Activated CD4-positive, alpha-beta T cell treated with anti-CD3 and anti-CD28 coated beads, Interleukin-2, amount 10 ng/mL, durations not matched to agents 7 days and 5 days (primary cell): ENCODE results near the gene RNF144A. TPM values are rescaled to one million over a fixed set of nuclear protein-coding genes. Genes with fewer than 3 reads are reported as not detected.

Source experiments
- CTCF ChIA-PET: fragments of 350-600 bp; sonication (Branson Sonifier 250); formaldehyde crosslinking; loops from one replicate; lab custom pipeline; 2021; ENCODE audit warnings: antibody characterized with exemption; lab: Charles Lee
- POLR2A ChIA-PET: fragments of 350-600 bp; sonication (Branson Sonifier 250); formaldehyde crosslinking; loops from one replicate; lab custom pipeline; 2021; ENCODE audit warnings: antibody characterized with exemption; lab: Charles Lee
- DNase-seq: peaks from one replicate; pipeline ENCODE4 v3.0.0-alpha.2; 2020
- H3K27ac Mint-ChIP-seq: one replicate; pipeline ENCODE4 v1.8.0; 2021; ENCODE audit warnings: mild to moderate bottlenecking, moderate library complexity, mixed read lengths
- H3K27me3 Mint-ChIP-seq: one replicate; pipeline ENCODE4 v1.8.0; 2021; ENCODE audit warnings: mixed read lengths
- H3K36me3 Mint-ChIP-seq: one replicate; pipeline ENCODE4 v1.8.0; 2021; ENCODE audit warnings: low read depth, mixed read lengths
- H3K4me1 Mint-ChIP-seq: one replicate; pipeline ENCODE4 v1.8.0; 2021; ENCODE audit warnings: mixed read lengths
- H3K4me3 Mint-ChIP-seq: one replicate; pipeline ENCODE4 v1.8.0; 2021; ENCODE audit warnings: mild to moderate bottlenecking, moderate library complexity, mixed read lengths
- H3K9me3 Mint-ChIP-seq: one replicate; pipeline ENCODE4 v1.8.0; 2021; ENCODE audit warnings: mixed read lengths
- total RNA-seq, 2 experiments: library from RNA; stranded (reverse); gene quantifications; one replicate each; pipeline ENCODE4 v1.2.3, GENCODE V29; 2021

RNF144A gene
- total RNA-seq: 100 to 1,000 TPM in 1 of 2 experiments, 10 to 100 TPM in 1; 89.6 to 101 TPM

DNA sequence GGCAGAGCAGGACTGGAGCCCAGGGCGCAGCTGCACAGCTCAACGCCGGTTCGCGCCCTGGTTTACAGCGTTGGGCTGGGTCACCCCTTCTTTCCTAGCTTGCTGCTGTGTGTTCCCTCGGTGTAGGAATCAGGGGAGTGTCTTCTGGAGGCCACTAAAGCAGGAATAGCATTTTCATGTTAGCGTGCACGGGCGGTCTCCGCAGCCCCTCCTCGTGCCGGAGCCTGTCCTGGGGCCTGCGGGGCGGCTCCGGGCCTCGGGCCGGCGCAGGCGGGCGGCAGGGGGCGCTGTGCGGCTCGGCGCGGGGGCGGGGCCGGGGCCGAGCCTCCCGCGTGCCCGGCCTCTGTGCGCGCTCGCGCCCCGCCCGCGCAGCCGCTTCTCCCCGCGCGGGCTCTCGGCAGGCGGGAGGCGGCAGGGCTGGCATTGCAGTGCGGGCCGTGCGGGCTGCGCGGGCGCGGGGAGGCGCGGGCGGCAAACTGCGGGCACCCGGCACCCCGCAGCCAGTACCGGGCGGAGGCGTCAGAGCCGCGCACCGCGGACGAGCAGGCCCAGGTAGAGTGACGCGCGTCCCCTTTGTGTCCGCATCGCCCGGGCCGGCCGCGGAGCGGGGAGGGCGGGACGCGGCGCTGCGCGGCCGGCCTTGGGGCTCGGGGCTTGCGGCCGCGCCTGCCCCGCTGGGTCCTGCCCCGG, at the start of gene RNF144A:
RNF144A (plus strand) TSS at position 342 of the 690 bp plus-strand sequence. CDS start 79,515 bp downstream, outside the sequence.
- peaks cover 84% of the 10 kb centered on the region for H3K4me1 Mint-ChIP-seq
- POLR2A ChIA-PET: interaction anchor here (0.7 kb wide), 1 partner anchor 51 kb away, joined by 3 read pairs; no protein-coding TSS in a partner anchor

GRCh38 chr2:6872394-6872793, 44.8 kb upstream of the RNF144A start:
- Mint-ChIP-seq H3K27ac (peak overlapping the region; percentile 10), H3K4me3 (no peak overlapping the region), H3K36me3 (peaks cover 61% of the 10 kb centered on the region), H3K4me1 (peaks cover 65% of the 10 kb centered on the region), H3K9me3 (peaks cover 39% of the 10 kb centered on the region), H3K27me3 (peaks cover 3% of the 10 kb centered on the region)
- POLR2A ChIA-PET: no interaction called here
- CTCF ChIA-PET: interaction anchor here (0.9 to 1.5 kb wide), 2 partner anchors 12 to 46 kb away, joined by 3 to 4 read pairs; no protein-coding TSS in a partner anchor
- no peak for DNase-seq

More for the DNA sequence above, at the start of gene RNF144A:
- Mint-ChIP-seq H3K27me3 (no peaks in the 10 kb centered on the region), H3K9me3 (peaks cover 14% of the 10 kb centered on the region), H3K27ac (peak within 1 kb of the TSS; percentile 87), H3K36me3 (peaks cover 63% of the 10 kb centered on the region), H3K4me3 (peak within 1 kb of the TSS; percentile 86)
- DNase-seq: peak; percentile 66
- CTCF ChIA-PET: interaction anchor here (0.6 to 2.9 kb wide), 13 partner anchors 11 to 1898 kb away, joined by 3 to 20 read pairs (median 3); no protein-coding TSS in a partner anchor

DNA sequence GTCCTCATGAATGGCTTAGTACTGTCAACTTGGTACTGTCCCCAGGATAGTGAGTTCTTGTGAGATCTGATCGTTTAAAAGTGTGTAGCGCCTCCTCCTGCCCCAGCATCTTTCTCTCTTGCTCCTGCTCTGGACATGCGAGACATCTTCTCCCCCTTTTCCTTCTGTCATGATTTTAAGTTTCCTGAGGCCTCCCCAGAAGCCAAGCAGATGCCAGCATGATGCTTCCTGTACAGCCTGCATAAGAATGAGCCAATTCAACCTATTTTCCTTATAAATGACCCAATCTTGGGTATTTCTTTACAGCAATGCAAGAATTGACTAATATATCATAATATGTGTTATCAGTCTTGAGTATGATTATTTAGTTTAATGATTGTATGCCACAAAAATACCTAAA, 43.2 kb upstream of the RNF144A start:
- CTCF ChIA-PET: interaction anchor here (0.9 kb wide), 1 partner anchor 9 kb away, joined by 3 read pairs; the partner anchor contains the start of gene CMPK2
- POLR2A ChIA-PET: no interaction called here
- Mint-ChIP-seq H3K36me3 (peaks cover 68% of the 10 kb centered on the region), H3K9me3 (peaks cover 39% of the 10 kb centered on the region), H3K27ac (peak overlapping the region; percentile 46), H3K4me1 (peaks cover 54% of the 10 kb centered on the region), H3K27me3 (peaks cover 3% of the 10 kb centered on the region), H3K4me3 (no peak overlapping the region)
- DNase-seq: no peak

- Mint-ChIP-seq H3K27me3 (peaks cover 3% of the 10 kb centered on the region), H3K4me1 (peaks cover 53% of the 10 kb centered on the region), H3K27ac (peak overlapping the region; percentile 94), H3K9me3 (peaks cover 33% of the 10 kb centered on the region), H3K4me3 (peak overlapping the region; percentile 99), H3K36me3 (peaks cover 66% of the 10 kb centered on the region)
- ChIA-PET CTCF (interaction anchor here (1.2 to 3.1 kb wide), 3 partner anchors 9 to 40 kb away, joined by 3 to 58 read pairs (median 4); partner anchors contain the start of gene CMPK2), POLR2A (no interaction called here)
- no peak for DNase-seq
Measured at GRCh38 chr2:6876309-6876708, 40.9 kb upstream of the RNF144A start.

GRCh38 chr2:6877402-6878304, 39.6 kb upstream of the RNF144A start, which contains the start of gene RSAD2:
Gene RSAD2 (plus strand): TSS chr2:6877777. CDS start chr2:6877801, 24 bp downstream.
- Mint-ChIP-seq H3K36me3 (peaks cover 72% of the 10 kb centered on the region), H3K4me1 (peaks cover 58% of the 10 kb centered on the region), H3K4me3 (peak within 1 kb of the TSS; percentile 99), H3K27me3 (no peaks in the 10 kb centered on the region), H3K27ac (peak within 1 kb of the TSS; percentile 94), H3K9me3 (peaks cover 26% of the 10 kb centered on the region)
- POLR2A ChIA-PET: interaction anchor here (0.8 to 4.0 kb wide), 4 partner anchors 11 to 36 kb away, joined by 4 to 69 read pairs (median 5); partner anchors contain the start of gene CMPK2
- peak; percentile 74 for DNase-seq
- CTCF ChIA-PET: interaction anchor here (0.6 to 3.3 kb wide), 10 partner anchors 8 to 1198 kb away, joined by 3 to 58 read pairs (median 4); partner anchors contain the start of gene CMPK2

DNA sequence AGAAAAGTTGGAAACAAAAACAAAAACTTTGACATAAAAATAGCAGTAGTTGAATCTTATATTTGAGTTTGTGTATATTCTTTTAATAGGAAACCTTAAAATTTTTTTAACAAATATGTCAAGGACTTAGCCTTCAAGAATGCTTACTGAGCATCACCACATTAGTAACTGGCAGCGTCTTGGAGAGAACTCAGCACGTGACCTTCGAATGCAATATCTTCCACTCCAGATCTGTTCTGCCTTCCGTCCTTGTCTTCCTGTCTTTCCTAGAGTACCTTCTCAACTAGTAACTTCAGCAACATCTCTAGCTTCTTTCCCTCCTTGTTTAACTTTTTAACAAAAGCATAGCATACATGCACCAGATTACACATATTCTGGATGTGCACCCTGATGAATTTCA, 38.7 kb upstream of the RNF144A start:
- H3K4me3 Mint-ChIP-seq: peak overlapping the region; percentile 99
- peaks cover 72% of the 10 kb centered on the region for H3K36me3 Mint-ChIP-seq
- H3K27me3 Mint-ChIP-seq: no peaks in the 10 kb centered on the region
- peak overlapping the region; percentile 94 for H3K27ac Mint-ChIP-seq
- CTCF ChIA-PET: interaction anchor here (1.0 to 3.3 kb wide), 6 partner anchors 10 to 32 kb away, joined by 5 to 58 read pairs (median 6); partner anchors contain the start of gene CMPK2
- peaks cover 18% of the 10 kb centered on the region for H3K9me3 Mint-ChIP-seq
- POLR2A ChIA-PET: interaction anchor here (2.1 to 4.0 kb wide), 2 partner anchors 12 to 30 kb away, joined by 5 to 69 read pairs; partner anchors contain the start of gene CMPK2
- H3K4me1 Mint-ChIP-seq: peaks cover 57% of the 10 kb centered on the region
- DNase-seq: no peak

DNA sequence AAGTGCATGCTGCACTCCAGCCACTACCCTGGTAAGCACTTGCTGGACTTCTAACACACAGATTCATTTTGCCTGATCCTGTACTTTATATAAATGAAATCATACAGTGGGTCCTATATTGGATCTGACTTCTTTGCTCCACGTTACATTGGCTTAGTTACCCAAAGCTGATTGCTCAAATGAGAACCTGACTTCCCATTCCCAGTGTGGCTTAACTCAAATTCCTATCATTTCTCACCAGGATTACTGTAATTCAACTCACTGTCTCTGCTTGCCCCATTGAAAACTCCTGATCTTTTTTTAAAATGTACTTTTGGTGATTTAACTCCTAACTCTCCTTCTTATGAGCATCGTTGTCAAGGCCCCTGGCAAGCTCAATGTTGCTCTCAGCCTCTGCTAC, 38.2 kb upstream of the RNF144A start:
- CTCF ChIA-PET: interaction anchor here (0.7 to 3.3 kb wide), 6 partner anchors 11 to 166 kb away, joined by 3 to 13 read pairs (median 5); partner anchors contain the start of gene CMPK2
- DNase-seq: no peak
- H3K9me3 Mint-ChIP-seq: peaks cover 16% of the 10 kb centered on the region
- peak overlapping the region; percentile 99 for H3K4me3 Mint-ChIP-seq
- POLR2A ChIA-PET: interaction anchor here (2.1 to 4.0 kb wide), 2 partner anchors 13 to 30 kb away, joined by 5 to 69 read pairs; partner anchors contain the start of gene CMPK2
- no peaks in the 10 kb centered on the region for H3K27me3 Mint-ChIP-seq
- peaks cover 59% of the 10 kb centered on the region for H3K4me1 Mint-ChIP-seq
- peak overlapping the region; percentile 94 for H3K27ac Mint-ChIP-seq
- peaks cover 74% of the 10 kb centered on the region for H3K36me3 Mint-ChIP-seq

DNA sequence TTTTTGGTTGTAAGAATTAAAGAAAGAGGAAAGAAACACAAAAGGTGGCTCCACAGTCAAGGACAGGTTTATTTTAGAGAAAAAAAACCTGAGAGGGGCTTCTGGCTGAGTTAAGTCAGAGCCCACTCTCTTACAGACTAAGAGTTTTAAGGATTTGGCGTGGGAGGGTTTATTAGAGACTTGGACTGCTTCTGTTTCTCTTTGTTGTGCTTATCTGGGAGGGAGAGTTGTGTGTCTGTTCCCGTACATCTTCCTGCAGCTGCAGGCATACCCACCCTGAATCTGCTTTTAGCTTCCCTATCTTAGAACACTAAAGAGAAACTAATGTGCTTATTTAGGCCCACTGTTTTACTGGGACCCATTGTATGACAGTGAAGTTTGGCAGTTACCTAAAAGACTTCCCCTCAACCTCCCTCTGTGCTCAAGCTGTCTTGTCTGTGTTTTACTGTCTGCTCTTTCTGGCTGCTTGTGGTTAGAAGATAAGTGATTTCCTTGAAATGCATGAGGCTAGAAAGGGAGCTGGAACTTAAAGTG, 36.9 kb upstream of the RNF144A start:
- ChIA-PET POLR2A (interaction anchor here (0.5 to 4.0 kb wide), 4 partner anchors 14 to 145 kb away, joined by 3 to 69 read pairs (median 4); partner anchors contain the start of gene CMPK2), CTCF (interaction anchor here (1.2 to 2.3 kb wide), 4 partner anchors 14 to 165 kb away, joined by 3 to 6 read pairs (median 4); partner anchors contain the start of gene CMPK2)
- peaks cover 78% of the 10 kb centered on the region for H3K36me3 Mint-ChIP-seq
- peaks cover 67% of the 10 kb centered on the region for H3K4me1 Mint-ChIP-seq
- H3K9me3 Mint-ChIP-seq: peaks cover 8% of the 10 kb centered on the region
- peak; percentile 59 for DNase-seq
- H3K27me3 Mint-ChIP-seq: no peaks in the 10 kb centered on the region
- H3K4me3 Mint-ChIP-seq: peak overlapping the region; percentile 99
- H3K27ac Mint-ChIP-seq: peak overlapping the region; percentile 94

DNA sequence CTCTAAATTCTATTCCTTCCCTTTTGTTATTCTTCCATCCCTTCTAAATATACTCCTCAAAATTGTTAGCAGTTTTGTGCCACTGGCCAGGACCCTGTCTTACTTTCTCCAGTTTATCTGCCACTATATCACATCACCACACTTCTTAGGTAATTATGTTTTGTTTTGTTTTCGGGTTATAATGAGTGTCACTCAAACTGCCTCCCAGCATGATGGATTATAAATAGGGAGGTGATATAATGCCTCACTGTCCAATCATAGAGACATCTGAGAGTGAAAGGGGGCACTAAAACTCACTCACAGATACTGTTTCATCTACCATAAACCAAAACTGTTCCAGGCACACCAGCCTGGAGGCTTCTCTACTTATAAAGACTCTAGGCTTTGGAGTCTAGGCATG, 36.2 kb upstream of the RNF144A start:
- peak overlapping the region; percentile 99 for H3K4me3 Mint-ChIP-seq
- CTCF ChIA-PET: interaction anchor here (1.2 to 2.3 kb wide), 3 partner anchors 13 to 35 kb away, joined by 3 to 6 read pairs (median 4); partner anchors contain the start of gene CMPK2
- peak overlapping the region; percentile 90 for H3K27ac Mint-ChIP-seq
- H3K36me3 Mint-ChIP-seq: peaks cover 78% of the 10 kb centered on the region
- POLR2A ChIA-PET: interaction anchor here (0.5 to 1.1 kb wide), 3 partner anchors 24 to 144 kb away, joined by 3 to 4 read pairs (median 4); no protein-coding TSS in a partner anchor
- no peak for DNase-seq
- H3K27me3 Mint-ChIP-seq: no peaks in the 10 kb centered on the region
- peaks cover 65% of the 10 kb centered on the region for H3K4me1 Mint-ChIP-seq
- no peaks in the 10 kb centered on the region for H3K9me3 Mint-ChIP-seq

GRCh38 chr2:6881516-6881915, 35.7 kb upstream of the RNF144A start:
- peak overlapping the region; percentile 99 for H3K4me3 Mint-ChIP-seq
- peak overlapping the region; percentile 72 for H3K27ac Mint-ChIP-seq
- H3K4me1 Mint-ChIP-seq: peaks cover 64% of the 10 kb centered on the region
- H3K27me3 Mint-ChIP-seq: no peaks in the 10 kb centered on the region
- H3K9me3 Mint-ChIP-seq: no peaks in the 10 kb centered on the region
- no peak for DNase-seq
- H3K36me3 Mint-ChIP-seq: peaks cover 79% of the 10 kb centered on the region
- POLR2A ChIA-PET: interaction anchor here (1.1 kb wide), 1 partner anchor 27 kb away, joined by 4 read pairs; no protein-coding TSS in a partner anchor
- CTCF ChIA-PET: interaction anchor here (1.2 kb wide), 1 partner anchor 12 kb away, joined by 4 read pairs; no protein-coding TSS in a partner anchor

- no peak for DNase-seq
- POLR2A ChIA-PET: no interaction called here
- no peak overlapping the region for H3K27ac Mint-ChIP-seq
- H3K9me3 Mint-ChIP-seq: no peaks in the 10 kb centered on the region
- peaks cover 90% of the 10 kb centered on the region for H3K36me3 Mint-ChIP-seq
- H3K4me3 Mint-ChIP-seq: no peak overlapping the region
- no peaks in the 10 kb centered on the region for H3K27me3 Mint-ChIP-seq
- CTCF ChIA-PET: interaction anchor here (0.7 to 1.1 kb wide), 2 partner anchors 11 to 14 kb away, joined by 3 to 4 read pairs; no protein-coding TSS in a partner anchor
- peaks cover 64% of the 10 kb centered on the region for H3K4me1 Mint-ChIP-seq
Measured at GRCh38 chr2:6883448-6884122, 33.6 kb upstream of the RNF144A start.
